SK-N-SH (cell line): Measurements from ENCODE around the gene RBM25. TPM values are rescaled to one million over a fixed set of nuclear protein-coding genes. Genes with fewer than 3 reads are reported as not detected.

Experiments used
- CTCF ChIA-PET: fragments of 300-600, 350-600 bp; formaldehyde crosslinking; extraction: SDS; loops from one replicate; lab custom pipeline; 2021; lab: Yijun Ruan, JAX
- POLR2A ChIA-PET: fragments of 350-600 bp; sonication (Branson Sonifier 250); formaldehyde crosslinking; extraction: SDS; loops from one replicate; lab custom pipeline; 2020; ENCODE audit warnings: antibody characterized with exemption, inconsistent platforms; lab: Yijun Ruan, JAX
- DNase-seq: peaks from one replicate; pipeline ENCODE4 v3.0.0; 2012
- H2AFZ ChIP-seq: fragments of 200-600 bp; sonication (generic); 2 replicates; pipeline ENCODE4 v1.8.1; 2016; ENCODE audit warnings: antibody characterized with exemption, mild to moderate bottlenecking, low read depth
- H3F3A ChIP-seq: fragments of 200-600 bp; sonication (generic); replicated peaks from 2 replicates; pipeline ENCODE3; 2016; ENCODE audit warnings: antibody characterized with exemption, mild to moderate bottlenecking; ENCODE audit not compliant: insufficient read depth
- H3K27ac ChIP-seq, 2 experiments: fragments of 200-500 bp in 1 of 2; fragments of 200-600 bp in 1 of 2; sonication (Bioruptor generic) in 1 of 2; sonication (generic), shearing (Covaris generic) in 1 of 2; 2 replicates each; pipeline versions ENCODE4 v1.5.1 to v1.6.1; 2014 to 2016; ENCODE audit warnings: low read depth in 2 of 2, inconsistent platforms in 1 of 2, low read length in 1 of 2, mild to moderate bottlenecking in 1 of 2, mixed read lengths in 1 of 2
- H3K27me3 ChIP-seq: fragments of 200-600 bp; sonication (generic), shearing (Covaris generic); 2 replicates; pipeline ENCODE4 v1.6.1; 2016; ENCODE audit warnings: mixed run types; ENCODE audit not compliant: insufficient read depth
- H3K36me3 ChIP-seq, 2 experiments: fragments of 200-500 bp in 1 of 2; fragments of 200-600 bp in 1 of 2; sonication (Bioruptor generic) in 1 of 2; sonication (generic) in 1 of 2; replicated peaks in 1 of 2; 2 replicates each; pipeline versions ENCODE3 to v1.5.1; 2014 to 2016; ENCODE audit warnings: low read length in 1 of 2, mild to moderate bottlenecking in 1 of 2; ENCODE audit not compliant: insufficient read depth in 2 of 2, control insufficient read depth in 1 of 2
- H3K4me1 ChIP-seq, 2 experiments: fragments of 200-500 bp in 1 of 2; fragments of 200-600 bp in 1 of 2; sonication (Bioruptor generic) in 1 of 2; sonication (generic), shearing (Covaris generic) in 1 of 2; 2 replicates each; pipeline versions ENCODE4 v1.5.1 to v1.6.1; 2014 to 2016; ENCODE audit warnings: low read depth in 1 of 2, low read length in 1 of 2, mixed run types in 1 of 2; ENCODE audit not compliant: insufficient read depth in 2 of 2, control insufficient read depth in 1 of 2
- H3K4me2 ChIP-seq: fragments of 200-600 bp; sonication (generic), shearing (Covaris generic); 2 replicates; pipeline ENCODE4 v1.6.1; 2017; ENCODE audit warnings: mixed run types
- H3K4me3 ChIP-seq, 2 experiments: fragments of 200-500 bp in 1 of 2; fragments of 200-600 bp in 1 of 2; sonication (Bioruptor generic) in 1 of 2; sonication (generic), shearing (Covaris generic) in 1 of 2; 2 replicates each; pipeline versions ENCODE4 v1.5.1 to v1.8.1; 2014 to 2016; ENCODE audit warnings: low read depth in 2 of 2, inconsistent platforms in 1 of 2, low read length in 1 of 2, mild to moderate bottlenecking in 1 of 2, mixed read lengths in 1 of 2, moderate library complexity in 1 of 2
- H3K79me2 ChIP-seq: fragments of 200-600 bp; sonication (generic); 2 replicates; pipeline ENCODE4 v1.8.1; 2017; ENCODE audit warnings: mild to moderate bottlenecking; ENCODE audit not compliant: insufficient read depth
- H3K9ac ChIP-seq: fragments of 200-600 bp; sonication (generic); 2 replicates; pipeline ENCODE4 v1.6.1; 2017; ENCODE audit warnings: mixed run types
- H3K9me2 ChIP-seq: fragments of 200-600 bp; sonication (generic); 2 replicates; pipeline ENCODE4 v1.6.1; 2017; ENCODE audit warnings: mixed run types
- H3K9me3 ChIP-seq: fragments of 200-600 bp; sonication (generic); 2 replicates; pipeline ENCODE4 v1.6.1; 2017; ENCODE audit warnings: mixed run types, mild to moderate bottlenecking, moderate library complexity
- H4K20me1 ChIP-seq: fragments of 200-600 bp; sonication (generic); 2 replicates; pipeline ENCODE4 v1.6.1; 2017; ENCODE audit warnings: mild to moderate bottlenecking, mixed run types; ENCODE audit not compliant: insufficient read depth
- CHD2 ChIP-seq: fragments of 150-350 bp; IDR thresholded peaks from 2 replicates; pipeline ENCODE4 v1.6.1; 2018; ENCODE audit warnings: low read length; ENCODE audit not compliant: partially characterized antibody
- EZH2phosphoT487 ChIP-seq: fragments of 200-600 bp; sonication (generic); IDR thresholded peaks from 2 replicates; pipeline ENCODE4 v1.6.1; 2017; ENCODE audit warnings: low read depth, mixed run types, mild to moderate bottlenecking, antibody characterized with exemption, moderate library complexity, borderline replicate concordance
- FOXM1 ChIP-seq: IDR thresholded peaks from 2 replicates; pipeline ENCODE4 v1.4.0; 2012; ENCODE audit warnings: low read depth, mild to moderate bottlenecking
- GABPA ChIP-seq: IDR thresholded peaks from 2 replicates; pipeline ENCODE4 v1.4.0; 2012; ENCODE audit warnings: low read depth, mild to moderate bottlenecking
- MXI1 ChIP-seq: IDR thresholded peaks from 2 replicates; pipeline ENCODE4 v1.6.1; 2012; ENCODE audit warnings: mild to moderate bottlenecking, low read depth, low read length, improper control_type of control experiment
- NRF1 ChIP-seq: IDR thresholded peaks from 2 replicates; pipeline ENCODE4 v1.6.1; 2012; ENCODE audit warnings: low read depth, mild to moderate bottlenecking, low read length
- POLR2AphosphoS5 ChIP-seq: IDR thresholded peaks from 2 replicates; pipeline ENCODE4 v1.6.1; 2012; ENCODE audit warnings: low read depth, low read length
- RAD21 ChIP-seq: IDR thresholded peaks from 2 replicates; pipeline ENCODE4 v1.6.1; 2012; ENCODE audit warnings: mild to moderate bottlenecking, low read length
- REST ChIP-seq: IDR thresholded peaks from 2 replicates; pipeline ENCODE4 v1.6.1; 2012; ENCODE audit warnings: mild to moderate bottlenecking, low read depth, low read length, moderate library complexity
- RXRA ChIP-seq: IDR thresholded peaks from 2 replicates; pipeline ENCODE4 v1.4.0; 2012; ENCODE audit warnings: low read depth, mild to moderate bottlenecking, borderline replicate concordance
- SMC3 ChIP-seq: IDR thresholded peaks from 2 replicates; pipeline ENCODE4 v1.6.1; 2012; ENCODE audit warnings: low read depth, low read length, improper control_type of control experiment
- TAF1 ChIP-seq: IDR thresholded peaks from 2 replicates; pipeline ENCODE4 v1.6.1; 2012; ENCODE audit warnings: low read depth, mild to moderate bottlenecking, low read length, moderate library complexity, borderline replicate concordance
- TEAD4 ChIP-seq: IDR thresholded peaks from 2 replicates; pipeline ENCODE4 v1.4.0; 2012; ENCODE audit warnings: mild to moderate bottlenecking, borderline replicate concordance; ENCODE audit not compliant: insufficient read depth
- USF1 ChIP-seq: IDR thresholded peaks from 2 replicates; pipeline ENCODE4 v1.4.0; 2012; ENCODE audit warnings: low read depth, borderline replicate concordance
- YY1 ChIP-seq: IDR thresholded peaks from 2 replicates; pipeline ENCODE4 v1.4.0; 2012; ENCODE audit warnings: low read depth, mild to moderate bottlenecking
- ZBTB33 ChIP-seq: IDR thresholded peaks from 2 replicates; pipeline ENCODE4 v1.4.0; 2012; ENCODE audit warnings: low read depth, borderline replicate concordance
- WGBS: methylation state at CpG from one replicate; pipeline ENCODE4 v1.1.6; 2017; ENCODE audit warnings: low lambda C conversion rate; 5-methylcytosine and 5-hydroxymethylcytosine counted together
- polyA plus RNA-seq, 3 experiments: library from polyadenylated mRNA; depleted of rRNA; stranded (reverse); fragments of >200 nt; gene quantifications; 2 replicates each; pipeline ENCODE4 v1.2.3, GENCODE V29; 2012

The RBM25 gene
- polyA plus RNA-seq, 1 of the 3 experiments (the other 2 are of a cell fraction), result 14.0 TPM

GRCh38 chr14:73149753-73150152 lies 91.4 kb downstream of the RBM25 start:
- TF ChIP-seq NRF1 (no peak), TAF1 (no peak), REST (no peak), RXRA (no peak), USF1 (no peak), CHD2 (no peak), YY1 (no peak), GABPA (no peak), RAD21 (no peak), ZBTB33 (no peak)
- TF ChIP-seq, all 33 proteins: peak for 0
- H3K4me3 ChIP-seq, result no peak overlapping the region
- CTCF ChIA-PET, result interaction anchor here (0.7 kb wide), 1 partner anchor 1745 kb away, joined by 3 read pairs; no protein-coding TSS in a partner anchor
- no peak overlapping the region for H2AFZ ChIP-seq
- no peaks in the 10 kb centered on the region for H3K9me2 ChIP-seq
- H3K27ac ChIP-seq, result no peak overlapping the region
- POLR2A ChIA-PET, result no interaction called here
- peaks cover 0 to 13% of the 10 kb centered on the region in 2 experiments; a peak in 3 of 4 replicates for H3K4me1 ChIP-seq
- H3K36me3 ChIP-seq, result peaks cover 11 to 42% of the 10 kb centered on the region in 2 experiments
- no peaks in the 10 kb centered on the region for H3K9me3 ChIP-seq
- H3F3A ChIP-seq, result peaks cover 33% of the 10 kb centered on the region
- H3K9ac ChIP-seq, result no peak overlapping the region
- 54% methylated on average over 2 of the region's 2 CpGs for WGBS
- H3K79me2 ChIP-seq, result peaks cover 51% of the 10 kb centered on the region
- H4K20me1 ChIP-seq, result peaks cover 27% of the 10 kb centered on the region
- H3K4me2 ChIP-seq, result no peak overlapping the region
- H3K27me3 ChIP-seq, result no peaks in the 10 kb centered on the region
- DNase-seq, result no peak

- Histone ChIP-seq H3K79me2 (peaks cover 23% of the 10 kb centered on the region), H3F3A (peaks cover 10% of the 10 kb centered on the region), H3K4me2 (no peak overlapping the region), H2AFZ (no peak overlapping the region), H3K36me3 (peaks cover 8 to 50% of the 10 kb centered on the region in 2 experiments), H3K27me3 (no peaks in the 10 kb centered on the region), H3K4me1 (no peaks in the 10 kb centered on the region; a peak in 1 of 4 replicates), H3K9ac (no peak overlapping the region), H3K27ac (peak overlapping the region in 1 of 2 experiments; percentile 3; a peak in 2 of 4 replicates), H3K4me3 (no peak overlapping the region), H3K9me3 (no peaks in the 10 kb centered on the region), H3K9me2 (no peaks in the 10 kb centered on the region), H4K20me1 (peaks cover 2% of the 10 kb centered on the region)
- TF ChIP-seq ZBTB33 (no peak), MXI1 (no peak), SMC3 (no peak), YY1 (no peak), RAD21 (no peak), NRF1 (no peak), POLR2AphosphoS5 (no peak), FOXM1 (no peak), EZH2phosphoT487 (no peak), TEAD4 (no peak), USF1 (no peak)
- CTCF ChIA-PET, result interaction anchor here (0.9 kb wide), 2 partner anchors 11 to 20 kb away, joined by 4 read pairs; no protein-coding TSS in a partner anchor
- POLR2A ChIA-PET, result no interaction called here
- DNase-seq, result no peak
These were observed 94.9 kb downstream of the RBM25 start for GRCh38 chr14:73153272-73153671.
